Subcutaneous adipose tissue (tissue), 4 donors: ENCODE measurements around the gene CCDC27. TPM values are rescaled to one million over a fixed set of nuclear protein-coding genes. Genes with fewer than 3 reads are reported as not detected.

Source experiments
- CTCF ChIP-seq: fragments of 450-650 bp; IDR thresholded peaks from one replicate; pipeline ENCODE4 v1.5.1; 2016; ENCODE audit warnings: low read depth, mild to moderate bottlenecking, control low read depth, antibody characterized with exemption, moderate library complexity
- small RNA-seq: library from RNA; depleted of rRNA; stranded (forward); fragments of <200 nt; gene quantifications from one replicate; pipeline ENCODE3, GENCODE V24; 2016
- total RNA-seq, 4 donors: library from RNA; depleted of rRNA; stranded (reverse); fragments of >200 nt; gene quantifications; one replicate each; pipeline ENCODE4 v1.1.0, GENCODE V29; 2016

Gene CCDC27
- total RNA-seq, 4 donors from 2014 or later: not detected

GRCh38 chr1:3821004-3821403 is 68.8 kb downstream of the CCDC27 start:
- TF ChIP-seq CTCF: no peak

Small RNA genes within 50 kb of the gene (small RNA-seq; reads per million reads assigned to genes)
- gene RF02197 (not detected), gene RN7SL574P (not detected)

Other genes starting within 250 kb of the CCDC27 start
- 10 to 100 TPM; 10.0 to 24.7 (median 17.1) TPM for gene MEGF6, start 140.9 kb upstream of the CCDC27 start, total RNA-seq
- gene TPRG1L, start 127.4 kb upstream of the CCDC27 start, total RNA-seq: 10 to 100 TPM; 42.6 to 60.3 (median 52.5) TPM
- 10 to 100 TPM; 16.8 to 20.5 (median 19.5) TPM for gene WRAP73, start 102.3 kb upstream of the CCDC27 start, total RNA-seq
- gene TP73, start 99.9 kb upstream of the CCDC27 start, total RNA-seq: under 1 TPM in 1 of 4 donors, not detected in 3; 0.17 TPM
- 1 to 10 TPM in 1 of 4 donors, not detected in 3; 4.7 TPM for gene SMIM1, start 20.3 kb downstream of the CCDC27 start, total RNA-seq
- 10 to 100 TPM; 17.7 to 42.0 (median 22.3) TPM for gene LRRC47, start 44.0 kb downstream of the CCDC27 start, total RNA-seq
- gene CEP104, start 104.8 kb downstream of the CCDC27 start, total RNA-seq: 10 to 100 TPM; 27.9 to 76.0 (median 33.9) TPM
- gene DFFB, start 105.0 kb downstream of the CCDC27 start, total RNA-seq: 1 to 10 TPM in 3 of 4 donors, under 1 TPM in 1; 0.82 to 8.7 (median 4.8) TPM
- 10 to 100 TPM; 17.0 to 21.4 (median 18.0) TPM for gene C1orf174, start 147.8 kb downstream of the CCDC27 start, total RNA-seq